COR-L47 (cell line): ENCODE data around the gene AQP6.

Experiments
- DNase-seq: peaks from one replicate; lab custom pipeline; 2025; lab: John Stamatoyannopoulos, UW

Gene AQP6

GRCh38 chr12:49943625-49943960, 29.2 kb upstream of the AQP6 start:
- DNase-seq, result no peak

GRCh38 chr12:49944046-49944445, 28.7 kb upstream of the AQP6 start:
- no peak for DNase-seq

- no peak for DNase-seq
Measured at GRCh38 chr12:49944718-49945117, 28.0 kb upstream of the AQP6 start.

GRCh38 chr12:49945394-49946080, 27.2 kb upstream of the AQP6 start:
- no peak for DNase-seq

- no peak for DNase-seq
Measured at GRCh38 chr12:49946086-49946485, 26.7 kb upstream of the AQP6 start.

GRCh38 chr12:49946497-49946896, 26.2 kb upstream of the AQP6 start:
- DNase-seq, result no peak

GRCh38 chr12:49947593-49948226, 25.0 kb upstream of the AQP6 start:
- DNase-seq, result no peak

- no peak for DNase-seq
Measured at GRCh38 chr12:49948866-49949845, 23.6 kb upstream of the AQP6 start.

GRCh38 chr12:49949866-49950265, 22.9 kb upstream of the AQP6 start:
- no peak for DNase-seq

GRCh38 chr12:49950273-49951251, 22.2 kb upstream of the AQP6 start, which contains the start of gene AQP2:
AQP2 (plus strand) TSS chr12:49950737; CDS start chr12:49950831, 94 bp downstream.
- DNase-seq, result no peak

- no peak for DNase-seq
Measured at GRCh38 chr12:49951411-49952240, 21.1 kb upstream of the AQP6 start.

- DNase-seq, result no peak
Measured at GRCh38 chr12:49952391-49953055, 20.2 kb upstream of the AQP6 start.

GRCh38 chr12:49953151-49953550, 19.6 kb upstream of the AQP6 start:
- DNase-seq, result no peak

- no peak for DNase-seq
Measured at GRCh38 chr12:49953961-49954846, 18.5 kb upstream of the AQP6 start.

- DNase-seq, result no peak
Measured at GRCh38 chr12:49954863-49955830, 17.6 kb upstream of the AQP6 start.

- DNase-seq, result no peak
Measured at GRCh38 chr12:49955899-49956662, 16.7 kb upstream of the AQP6 start.
